Tibial nerve (tissue), 4 donors: ENCODE results near the gene SPINK6. TPM values are rescaled to one million over a fixed set of nuclear protein-coding genes. Genes with fewer than 3 reads are reported as not detected.

ENCODE experiments used
- DNase-seq, 2 donors: peaks; one replicate each; pipeline ENCODE4 v3.0.0-alpha.2; 2019; ENCODE audit warnings: low spot score in 2 of 2
- H3K27ac ChIP-seq, 4 donors: fragments of 200-600 bp; sonication (generic) in 3 of 4; one replicate each; pipeline ENCODE4 v1.5.1; 2017 to 2019; ENCODE audit warnings: mild to moderate bottlenecking in 1 of 4
- H3K27me3 ChIP-seq, 2 donors: fragments of 200-600 bp; sonication (generic) in 1 of 2; one replicate each; pipeline versions ENCODE4 v1.5.1 to v1.6.0; 2017 to 2019
- H3K36me3 ChIP-seq, 3 donors: fragments of 200-600 bp; sonication (generic); one replicate each; pipeline ENCODE4 v1.5.1; 2018 to 2019
- H3K4me1 ChIP-seq, 4 donors: fragments of 200-600 bp; sonication (generic) in 3 of 4; one replicate each; pipeline ENCODE4 v1.5.1; 2017 to 2019
- H3K4me3 ChIP-seq, 4 donors: fragments of 200-600 bp; sonication (generic) in 3 of 4; one replicate each; pipeline ENCODE4 v1.5.1; 2017 to 2019; ENCODE audit warnings: mild to moderate bottlenecking in 1 of 4, moderate library complexity in 1 of 4
- H3K9me3 ChIP-seq, 4 donors: fragments of 200-600 bp; sonication (generic) in 3 of 4; one replicate each; pipeline ENCODE4 v1.5.1; 2017 to 2019
- EP300 ChIP-seq, 2 donors: sonication (generic); formaldehyde crosslinking; IDR thresholded peaks; one replicate each; pipeline ENCODE4 v1.6.1; 2017; ENCODE audit warnings: antibody characterized with exemption in 2 of 2, mild to moderate bottlenecking in 1 of 2
- POLR2A ChIP-seq, 2 donors: fragments of 450-650 bp; IDR thresholded peaks; one replicate each; pipeline ENCODE4 v1.6.1; 2017; ENCODE audit warnings: antibody characterized with exemption in 2 of 2, mild to moderate bottlenecking in 2 of 2, moderate library complexity in 2 of 2
- WGBS, 2 donors: methylation state at CpG; one replicate each; pipeline ENCODE4 v1.1.5; 2018; 5-methylcytosine and 5-hydroxymethylcytosine counted together
- total RNA-seq, 4 donors: library from RNA; depleted of rRNA; stranded (reverse); fragments of >200 nt; gene quantifications; one replicate each; pipeline ENCODE4 v1.1.0, GENCODE V29; 2016
- TF ChIP-seq, protein P1 (sequence below), 5 experiments: fragments of 200-600 bp in 3 of 5; fragments of 450-650 bp in 2 of 5; sonication (generic) in 3 of 5; IDR thresholded peaks; one replicate each; pipeline ENCODE4 v1.5.1; 2016 to 2019; ENCODE audit warnings: antibody characterized with exemption in 5 of 5, mild to moderate bottlenecking in 3 of 5, moderate library complexity in 2 of 5

SPINK6 gene
- total RNA-seq, 4 donors from 2014 or later: not detected

DNA sequence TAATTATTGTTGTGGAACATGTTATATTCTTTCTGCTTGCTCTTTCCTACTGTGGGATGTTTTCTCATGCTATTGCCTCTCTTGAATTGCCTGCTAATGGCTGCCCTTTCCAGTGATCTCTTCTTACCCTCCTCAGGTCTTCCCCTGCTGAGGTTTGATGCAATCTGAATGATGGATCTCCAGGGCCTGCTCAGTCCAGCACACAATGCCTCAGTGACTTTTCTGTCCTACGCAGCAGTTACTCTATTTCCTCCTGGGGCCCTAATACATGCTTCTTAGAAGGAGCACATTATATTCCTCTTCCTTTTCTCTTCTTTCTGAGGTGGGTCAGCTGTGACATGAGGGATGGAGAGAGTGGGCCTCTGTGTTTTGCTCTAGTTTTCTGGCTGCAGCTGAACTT lies 34.6 kb upstream of the SPINK6 start, which contains the start of gene SPINK14:
Gene SPINK14, plus strand, starts transcription at position 301 of the 400 bp plus-strand sequence. CDS start 1,187 bp downstream, outside the sequence.
- 80 to 97% methylated on average over 1 of the region's 1 CpG for WGBS, 2 donors
- no peak for DNase-seq
- TF ChIP-seq, protein P1, sequence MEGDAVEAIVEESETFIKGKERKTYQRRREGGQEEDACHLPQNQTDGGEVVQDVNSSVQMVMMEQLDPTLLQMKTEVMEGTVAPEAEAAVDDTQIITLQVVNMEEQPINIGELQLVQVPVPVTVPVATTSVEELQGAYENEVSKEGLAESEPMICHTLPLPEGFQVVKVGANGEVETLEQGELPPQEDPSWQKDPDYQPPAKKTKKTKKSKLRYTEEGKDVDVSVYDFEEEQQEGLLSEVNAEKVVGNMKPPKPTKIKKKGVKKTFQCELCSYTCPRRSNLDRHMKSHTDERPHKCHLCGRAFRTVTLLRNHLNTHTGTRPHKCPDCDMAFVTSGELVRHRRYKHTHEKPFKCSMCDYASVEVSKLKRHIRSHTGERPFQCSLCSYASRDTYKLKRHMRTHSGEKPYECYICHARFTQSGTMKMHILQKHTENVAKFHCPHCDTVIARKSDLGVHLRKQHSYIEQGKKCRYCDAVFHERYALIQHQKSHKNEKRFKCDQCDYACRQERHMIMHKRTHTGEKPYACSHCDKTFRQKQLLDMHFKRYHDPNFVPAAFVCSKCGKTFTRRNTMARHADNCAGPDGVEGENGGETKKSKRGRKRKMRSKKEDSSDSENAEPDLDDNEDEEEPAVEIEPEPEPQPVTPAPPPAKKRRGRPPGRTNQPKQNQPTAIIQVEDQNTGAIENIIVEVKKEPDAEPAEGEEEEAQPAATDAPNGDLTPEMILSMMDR (IDR thresholded peaks at IDR 0.05): no peak
- TF ChIP-seq EP300 (IDR thresholded peaks at IDR 0.05): no peak
- no peak for TF ChIP-seq POLR2A (IDR thresholded peaks at IDR 0.05)
- no peaks in the 10 kb centered on the region for H3K9me3 ChIP-seq
- no peaks in the 10 kb centered on the region for H3K27me3 ChIP-seq
- H3K27ac ChIP-seq: no peak within 1 kb of the TSS
- H3K4me3 ChIP-seq: no peak within 1 kb of the TSS
- no peaks in the 10 kb centered on the region for H3K36me3 ChIP-seq
- H3K4me1 ChIP-seq: no peaks in the 10 kb centered on the region

DNA sequence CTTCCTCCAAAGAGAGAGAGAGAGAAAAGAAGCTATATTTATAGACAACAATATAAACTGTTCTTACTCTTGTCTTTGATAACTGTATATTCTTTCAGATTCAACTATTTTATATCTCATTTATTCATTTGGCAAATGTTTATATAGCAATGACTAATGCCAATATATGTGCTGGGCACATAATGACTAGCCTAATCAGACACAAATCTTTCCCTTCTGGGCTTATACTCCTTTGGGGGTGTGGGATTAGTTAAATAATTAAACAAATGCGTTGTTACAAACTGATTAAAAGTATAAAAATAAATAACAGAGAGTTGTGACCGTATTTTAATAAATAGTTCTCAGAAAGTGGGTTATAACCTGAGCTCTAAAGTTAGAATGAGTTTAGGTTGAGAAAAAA lies 30.5 kb upstream of the SPINK6 start:
- WGBS, 2 donors: 76 to 78% methylated on average over 2 of the region's 2 CpGs
- Histone ChIP-seq H3K36me3 (no peaks in the 10 kb centered on the region), H3K27me3 (no peaks in the 10 kb centered on the region), H3K9me3 (no peaks in the 10 kb centered on the region), H3K4me3 (no peak overlapping the region), H3K4me1 (no peaks in the 10 kb centered on the region), H3K27ac (no peak overlapping the region)
- TF ChIP-seq EP300 (IDR thresholded peaks at IDR 0.05) (no peak), POLR2A (IDR thresholded peaks at IDR 0.05) (no peak)
- TF ChIP-seq, protein P1 (IDR thresholded peaks at IDR 0.05): no peak
- no peak for DNase-seq

DNA sequence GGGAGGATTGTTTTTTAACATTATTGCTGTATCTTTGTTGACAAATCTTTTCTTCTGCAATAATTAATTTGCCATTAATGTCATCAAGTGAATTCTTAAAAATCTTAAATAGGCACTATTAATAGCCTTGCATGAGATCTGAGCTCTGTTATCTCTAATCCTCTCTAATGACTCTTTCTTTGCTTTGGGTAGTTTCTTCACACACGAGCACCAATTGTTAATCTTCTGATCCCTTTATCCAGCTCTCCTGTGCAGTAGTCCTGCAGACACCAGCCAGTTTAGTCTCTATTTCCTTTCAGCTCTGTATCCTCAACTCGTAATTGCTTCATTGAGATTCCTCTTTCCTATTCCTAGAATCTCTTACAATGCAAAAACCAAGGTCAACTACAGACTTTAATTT lies 26.4 kb upstream of the SPINK6 start:
- no peak for DNase-seq
- no peak for TF ChIP-seq EP300 (IDR thresholded peaks at IDR 0.05)
- TF ChIP-seq POLR2A (IDR thresholded peaks at IDR 0.05): no peak
- TF ChIP-seq, protein P1 (IDR thresholded peaks at IDR 0.05): no peak
- Histone ChIP-seq H3K27ac (no peak overlapping the region), H3K27me3 (peaks cover 0 to 4% of the 10 kb centered on the region in 2 donors), H3K36me3 (no peaks in the 10 kb centered on the region), H3K4me1 (no peaks in the 10 kb centered on the region), H3K4me3 (no peak overlapping the region), H3K9me3 (no peaks in the 10 kb centered on the region)
- WGBS, 2 donors: 40 to 51% methylated on average over 2 of the region's 2 CpGs

DNA sequence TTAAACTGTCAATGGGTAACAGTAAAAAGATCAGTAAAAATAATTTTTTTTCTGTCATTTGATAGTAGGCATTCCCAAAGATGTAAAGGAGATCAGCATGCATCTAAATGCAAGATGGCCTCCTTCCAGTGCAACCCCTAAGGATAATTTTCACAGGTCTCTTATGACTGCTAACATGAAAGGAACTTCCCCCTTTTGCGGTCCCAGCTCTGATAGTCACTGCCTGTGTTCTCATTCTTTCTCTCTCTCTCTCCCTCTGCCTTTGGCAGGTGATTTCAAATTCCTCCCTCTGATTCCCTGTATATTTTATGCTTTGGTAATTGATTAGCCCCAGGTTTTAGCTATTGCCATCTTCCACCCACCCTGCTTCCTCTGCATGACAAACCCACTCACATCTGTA lies 25.6 kb upstream of the SPINK6 start:
- TF ChIP-seq, protein P1 (IDR thresholded peaks at IDR 0.05): no peak
- TF ChIP-seq EP300 (IDR thresholded peaks at IDR 0.05) (no peak), POLR2A (IDR thresholded peaks at IDR 0.05) (no peak)
- no peaks in the 10 kb centered on the region for H3K36me3 ChIP-seq
- no peaks in the 10 kb centered on the region for H3K9me3 ChIP-seq
- peaks cover 0 to 4% of the 10 kb centered on the region in 2 donors for H3K27me3 ChIP-seq
- 70 to 78% methylated on average over 1 of the region's 1 CpG for WGBS, 2 donors
- no peaks in the 10 kb centered on the region for H3K4me1 ChIP-seq
- DNase-seq: no peak
- no peak overlapping the region for H3K4me3 ChIP-seq
- no peak overlapping the region for H3K27ac ChIP-seq

DNA sequence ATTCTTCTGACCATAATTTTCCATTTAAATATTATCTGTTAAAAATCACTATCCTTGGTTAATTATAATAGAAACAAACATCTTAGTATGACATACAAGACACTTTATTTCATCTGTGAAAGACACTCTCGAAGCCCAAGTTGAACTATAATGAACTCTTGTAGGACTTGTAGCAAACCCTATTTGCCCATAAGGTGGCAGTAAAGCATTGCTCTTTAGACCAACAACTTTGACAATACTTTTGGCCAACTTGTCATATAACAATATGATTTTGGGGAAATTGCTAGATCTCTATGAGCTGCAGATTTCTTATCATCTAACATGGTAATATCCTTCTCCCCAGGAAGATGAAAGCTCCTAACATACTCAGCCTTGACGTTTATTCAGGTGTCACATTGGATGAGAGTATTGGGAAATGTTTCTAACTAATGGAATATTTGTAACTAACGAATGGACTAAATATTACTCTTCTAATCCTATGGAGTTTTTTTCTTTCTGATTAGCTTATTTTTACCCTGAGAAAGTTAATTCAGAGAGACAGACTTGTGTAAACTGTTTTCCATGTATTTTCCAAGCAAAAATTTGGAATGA lies 23.5 kb upstream of the SPINK6 start:
- Histone ChIP-seq H3K9me3 (no peaks in the 10 kb centered on the region), H3K4me3 (no peak overlapping the region), H3K27me3 (peaks cover 0 to 4% of the 10 kb centered on the region in 2 donors), H3K27ac (no peak overlapping the region), H3K36me3 (no peaks in the 10 kb centered on the region), H3K4me1 (no peaks in the 10 kb centered on the region)
- DNase-seq: no peak
- TF ChIP-seq EP300 (IDR thresholded peaks at IDR 0.05): no peak
- TF ChIP-seq POLR2A (IDR thresholded peaks at IDR 0.05): no peak
- TF ChIP-seq, protein P1 (IDR thresholded peaks at IDR 0.05): peak; percentile 34 to 61 (median 55)
- 36 to 37% methylated on average over 3 of the region's 3 CpGs for WGBS, 2 donors
